Measurements from ENCODE around the gene PRR7. TPM values are rescaled to one million over a fixed set of nuclear protein-coding genes. Genes with fewer than 3 reads are reported as not detected.

Gene PRR7
- polyA plus RNA-seq, 1 donor, result 1.7 TPM

DNA sequence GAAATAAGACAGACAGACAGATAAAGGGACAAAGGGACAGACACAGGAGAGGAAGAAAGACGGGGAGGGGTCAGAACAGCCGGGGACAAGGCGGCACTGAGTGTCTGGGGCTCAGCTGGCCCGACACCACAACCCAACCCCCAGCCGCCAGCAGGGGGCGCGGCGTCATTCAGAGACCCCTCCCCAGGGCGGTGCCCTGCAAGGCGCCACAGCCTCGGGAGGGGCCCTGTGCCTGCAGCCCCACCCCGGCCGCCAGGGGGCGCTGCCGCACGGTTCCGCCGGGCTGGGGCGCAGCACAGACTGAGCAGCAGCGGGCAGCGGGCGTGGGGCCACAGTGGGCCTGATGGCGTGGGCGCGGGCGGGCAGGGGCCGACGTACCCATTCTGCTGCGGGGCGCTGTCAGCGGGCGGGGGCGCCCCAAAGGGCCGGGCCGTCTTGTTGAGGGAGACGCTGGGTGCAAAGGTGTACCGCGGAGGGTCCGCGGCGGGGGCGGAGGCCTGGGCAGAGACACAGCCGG is 44.9 kb downstream of the PRR7 start:
- H3K36me3 ChIP-seq (ENCODE audit: control insufficient read depth, insufficient read depth, low read length), result peaks cover 40% of the 10 kb centered on the region
- no peaks in the 10 kb centered on the region for H3K27me3 ChIP-seq (ENCODE audit: control insufficient read depth, insufficient read depth, low read length)
- H3K4me3 ChIP-seq (ENCODE audit: low read length), result no peak overlapping the region
- DNase-seq, result no peak
- H3K9me3 ChIP-seq (ENCODE audit: control insufficient read depth, low read depth, low read length), result no peaks in the 10 kb centered on the region
- peaks cover 20% of the 10 kb centered on the region for H3K4me1 ChIP-seq (ENCODE audit: control insufficient read depth, insufficient read depth, low read length)
- 80% methylated on average over 1 of the region's 43 CpGs for WGBS (ENCODE audit: insufficient coverage, low lambda C conversion rate)
- H3K27ac ChIP-seq (ENCODE audit: low read length), result no peak overlapping the region

DNA sequence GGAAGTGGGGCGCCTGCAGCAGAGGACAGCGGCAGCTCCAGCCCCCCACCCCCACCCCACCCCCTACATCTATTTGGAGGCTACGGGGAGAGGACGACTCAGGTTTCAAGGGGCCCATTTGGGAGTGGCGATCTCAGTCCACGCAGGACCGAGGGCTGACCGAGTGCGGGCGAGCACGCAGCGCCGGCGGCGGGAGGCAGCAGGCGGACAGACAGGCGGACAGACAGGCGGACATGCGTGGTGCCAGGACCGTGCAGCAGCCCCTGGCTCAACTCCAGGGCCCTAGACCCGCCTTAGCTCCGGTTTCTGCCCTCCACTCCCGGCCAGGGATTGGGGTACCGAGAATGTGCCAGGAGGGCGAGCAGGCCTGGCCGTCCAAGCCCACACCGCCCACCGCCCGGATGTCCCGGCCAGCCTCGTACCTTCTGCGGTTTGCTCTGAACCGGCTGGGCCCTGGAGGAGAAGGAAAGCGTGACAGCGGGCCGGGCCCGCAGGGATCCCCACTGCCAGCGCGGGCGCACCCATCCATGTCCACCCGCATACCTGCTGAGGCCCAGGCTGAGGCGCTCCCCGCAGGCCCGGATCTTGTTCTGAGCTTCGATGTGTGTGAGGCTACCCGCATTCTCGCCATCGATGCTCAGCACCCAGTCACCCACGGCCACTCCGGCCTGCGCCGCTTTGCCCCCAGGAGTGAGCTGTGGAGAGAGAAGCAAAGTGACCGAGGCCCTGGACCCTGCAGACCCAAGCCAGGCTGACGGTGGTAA is 45.6 kb downstream of the PRR7 start:
- WGBS (ENCODE audit: insufficient coverage, low lambda C conversion rate), result 100% methylated on average over 4 of the region's 54 CpGs
- no peak overlapping the region for H3K4me3 ChIP-seq (ENCODE audit: low read length)

DNA sequence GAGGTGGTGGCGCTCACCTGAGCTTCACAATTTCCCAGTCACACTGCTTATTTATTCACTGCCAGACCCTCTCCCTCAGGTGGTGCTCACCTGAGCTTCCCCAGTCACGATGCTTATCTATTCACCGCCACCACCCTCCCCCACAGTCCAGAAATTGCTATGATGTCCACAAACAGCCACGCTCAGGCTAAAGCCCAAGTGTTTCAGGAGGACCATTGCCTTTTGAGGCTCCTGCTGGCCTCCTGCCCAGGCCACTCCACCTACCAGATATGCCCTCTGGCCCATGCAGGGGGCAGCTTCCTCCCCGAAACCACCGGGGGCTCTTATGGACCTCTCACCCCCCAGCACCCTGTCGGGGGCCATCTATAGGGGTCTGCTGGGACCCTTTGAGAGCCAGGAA is 46.2 kb downstream of the PRR7 start:
- no peak overlapping the region for H3K4me3 ChIP-seq (ENCODE audit: low read length)
- no peak overlapping the region for H3K27ac ChIP-seq (ENCODE audit: low read length)
- peaks cover 36% of the 10 kb centered on the region for H3K36me3 ChIP-seq (ENCODE audit: control insufficient read depth, insufficient read depth, low read length)
- no peaks in the 10 kb centered on the region for H3K9me3 ChIP-seq (ENCODE audit: control insufficient read depth, low read depth, low read length)
- DNase-seq, result no peak
- no CpG with 5 or more reads among the region's 7 CpGs for whole genome bisulfite sequencing (ENCODE audit: insufficient coverage, low lambda C conversion rate)
- peaks cover 2% of the 10 kb centered on the region for H3K27me3 ChIP-seq (ENCODE audit: control insufficient read depth, insufficient read depth, low read length)
- H3K4me1 ChIP-seq (ENCODE audit: control insufficient read depth, insufficient read depth, low read length), result peaks cover 22% of the 10 kb centered on the region

More for the DNA sequence above, 45.6 kb downstream of the PRR7 start:
- Histone ChIP-seq H3K27me3 (ENCODE audit: control insufficient read depth, insufficient read depth, low read length) (no peaks in the 10 kb centered on the region), H3K4me1 (ENCODE audit: control insufficient read depth, insufficient read depth, low read length) (peaks cover 22% of the 10 kb centered on the region), H3K27ac (ENCODE audit: low read length) (no peak overlapping the region), H3K36me3 (ENCODE audit: control insufficient read depth, insufficient read depth, low read length) (peaks cover 40% of the 10 kb centered on the region), H3K9me3 (ENCODE audit: control insufficient read depth, low read depth, low read length) (no peaks in the 10 kb centered on the region)
- no peak for DNase-seq

DNA sequence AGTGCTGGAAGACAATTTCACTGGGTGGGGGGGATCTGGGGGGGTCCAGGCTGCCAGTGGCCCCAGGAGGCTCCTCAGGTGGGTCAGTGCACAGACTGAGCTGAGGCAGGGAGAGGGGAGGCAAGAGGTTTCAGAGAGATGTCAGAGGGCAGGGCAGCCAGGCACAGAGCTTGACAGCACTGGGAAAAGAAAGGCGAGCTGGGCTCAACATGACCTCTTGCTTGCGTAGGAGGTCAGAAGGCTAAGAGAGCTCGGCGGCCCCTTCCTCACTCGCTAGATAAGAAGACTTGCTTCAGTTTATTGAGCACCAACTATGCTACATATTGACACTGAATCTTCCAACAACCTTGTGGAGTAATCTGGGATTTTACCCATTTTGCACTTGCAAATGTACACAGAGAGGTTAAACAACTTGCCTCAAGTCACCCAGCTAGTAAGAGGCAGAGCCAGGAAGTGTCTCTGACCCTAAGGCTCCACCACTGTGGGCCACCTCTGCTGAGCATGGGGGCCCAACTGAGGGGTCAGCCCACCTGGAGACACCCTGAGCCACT is 47.3 kb downstream of the PRR7 start:
- no CpG with 5 or more reads among the region's 5 CpGs for WGBS (ENCODE audit: insufficient coverage, low lambda C conversion rate)
- peaks cover 2% of the 10 kb centered on the region for H3K9me3 ChIP-seq (ENCODE audit: control insufficient read depth, low read depth, low read length)
- peaks cover 13% of the 10 kb centered on the region for H3K27me3 ChIP-seq (ENCODE audit: control insufficient read depth, insufficient read depth, low read length)
- DNase-seq, result no peak
- peaks cover 26% of the 10 kb centered on the region for H3K4me1 ChIP-seq (ENCODE audit: control insufficient read depth, insufficient read depth, low read length)
- H3K36me3 ChIP-seq (ENCODE audit: control insufficient read depth, insufficient read depth, low read length), result peaks cover 30% of the 10 kb centered on the region
- peak overlapping the region; percentile 87 for H3K27ac ChIP-seq (ENCODE audit: low read length)
- H3K4me3 ChIP-seq (ENCODE audit: low read length), result no peak overlapping the region

DNA sequence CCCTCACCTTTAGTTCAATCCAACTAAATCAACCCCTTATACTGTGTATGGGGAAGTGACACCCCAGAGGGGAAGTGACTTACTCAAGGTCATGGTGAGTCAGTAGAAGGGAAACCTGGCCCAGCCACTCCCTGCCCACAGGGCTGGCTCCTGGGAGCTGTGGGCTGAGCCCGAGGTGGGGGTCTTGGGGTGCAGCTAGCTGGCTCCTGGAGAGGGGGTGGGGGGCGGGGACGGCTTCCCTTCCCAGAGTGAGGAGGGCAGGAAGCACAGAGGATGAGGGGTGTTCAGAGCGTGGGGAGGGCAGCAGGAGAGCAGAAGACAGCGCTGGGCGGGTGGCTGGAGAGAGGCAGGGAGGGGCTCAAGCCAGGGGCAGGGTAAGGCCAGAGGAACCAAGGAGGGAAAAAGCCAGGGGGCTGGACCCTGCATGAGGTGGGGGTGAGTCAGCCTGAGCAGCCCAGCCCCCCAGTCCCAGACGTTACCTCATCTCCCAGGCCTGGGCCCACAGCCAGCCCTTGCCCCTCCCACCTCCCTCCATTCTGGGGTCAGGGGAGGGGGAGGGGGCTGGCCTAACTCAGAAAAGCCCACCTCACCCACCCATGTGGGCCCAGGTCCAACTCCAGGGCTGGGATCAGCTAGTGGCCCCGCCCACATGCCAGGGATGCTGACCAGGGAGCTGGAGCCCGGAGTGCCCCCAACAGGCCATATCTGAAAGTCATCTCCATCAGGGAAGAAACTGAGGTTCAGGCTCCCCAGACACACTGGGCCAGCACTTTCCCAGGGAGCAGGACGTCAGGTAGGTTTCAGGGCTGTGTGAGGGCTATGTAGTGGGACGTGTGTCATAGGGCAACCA is 48.0 kb downstream of the PRR7 start:
- H3K27me3 ChIP-seq (ENCODE audit: control insufficient read depth, insufficient read depth, low read length), result peaks cover 17% of the 10 kb centered on the region
- H3K4me1 ChIP-seq (ENCODE audit: control insufficient read depth, insufficient read depth, low read length), result peaks cover 22% of the 10 kb centered on the region
- H3K36me3 ChIP-seq (ENCODE audit: control insufficient read depth, insufficient read depth, low read length), result peaks cover 25% of the 10 kb centered on the region
- DNase-seq, result peak; percentile 62 to 71
- H3K9me3 ChIP-seq (ENCODE audit: control insufficient read depth, low read depth, low read length), result peaks cover 2% of the 10 kb centered on the region
- no peak overlapping the region for H3K4me3 ChIP-seq (ENCODE audit: low read length)
- WGBS (ENCODE audit: insufficient coverage, low lambda C conversion rate), result no CpG with 5 or more reads among the region's 11 CpGs
- peak overlapping the region; percentile 87 for H3K27ac ChIP-seq (ENCODE audit: low read length)

DNA sequence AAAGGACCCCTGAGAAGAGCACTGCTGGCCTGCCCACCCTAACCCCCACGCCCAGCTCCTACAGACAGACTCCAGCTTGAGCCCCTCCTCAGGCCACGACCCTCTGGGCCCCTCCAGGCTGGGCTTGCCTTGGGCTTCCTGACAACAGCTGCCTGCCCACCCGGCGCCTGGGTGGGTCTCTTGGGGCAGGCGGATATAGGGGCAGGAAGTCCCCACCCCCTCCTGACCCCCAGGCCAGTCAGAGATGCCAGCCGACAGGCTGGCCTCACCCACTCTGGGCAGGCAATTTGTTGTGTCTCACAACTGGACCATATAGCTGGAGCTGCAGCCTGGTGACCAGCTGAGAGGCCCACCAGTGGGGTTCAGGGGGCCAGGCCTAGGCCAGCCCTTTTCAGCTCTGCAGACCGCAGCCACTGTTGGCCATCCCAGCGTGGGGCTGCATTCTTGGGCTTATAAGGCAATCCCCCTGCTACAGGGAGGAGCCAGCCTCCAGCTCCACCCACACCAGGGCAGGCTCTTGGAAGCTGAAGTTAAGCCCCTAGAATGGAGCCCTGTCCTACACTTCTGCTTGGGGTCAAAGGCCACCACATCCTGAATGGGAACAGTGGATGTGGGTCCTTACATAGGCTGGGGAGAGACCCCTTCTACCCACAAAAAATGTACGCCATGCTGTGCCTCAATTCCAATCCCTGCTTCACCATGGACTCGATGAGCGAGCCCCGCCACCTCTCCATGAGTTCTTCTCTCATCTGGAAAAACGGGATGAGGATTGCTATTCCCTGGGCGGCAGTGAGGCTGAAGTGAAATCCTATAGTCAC is 48.8 kb downstream of the PRR7 start:
- Histone ChIP-seq H3K4me3 (ENCODE audit: low read length) (peak overlapping the region; percentile 54), H3K27ac (ENCODE audit: low read length) (peak overlapping the region; percentile 87), H3K27me3 (ENCODE audit: control insufficient read depth, insufficient read depth, low read length) (peaks cover 19% of the 10 kb centered on the region), H3K4me1 (ENCODE audit: control insufficient read depth, insufficient read depth, low read length) (peaks cover 22% of the 10 kb centered on the region), H3K9me3 (ENCODE audit: control insufficient read depth, low read depth, low read length) (peaks cover 2% of the 10 kb centered on the region), H3K36me3 (ENCODE audit: control insufficient read depth, insufficient read depth, low read length) (peaks cover 21% of the 10 kb centered on the region)
- WGBS (ENCODE audit: insufficient coverage, low lambda C conversion rate), result no CpG with 5 or more reads among the region's 14 CpGs
- peak; percentile 51 to 54 for DNase-seq

DNA sequence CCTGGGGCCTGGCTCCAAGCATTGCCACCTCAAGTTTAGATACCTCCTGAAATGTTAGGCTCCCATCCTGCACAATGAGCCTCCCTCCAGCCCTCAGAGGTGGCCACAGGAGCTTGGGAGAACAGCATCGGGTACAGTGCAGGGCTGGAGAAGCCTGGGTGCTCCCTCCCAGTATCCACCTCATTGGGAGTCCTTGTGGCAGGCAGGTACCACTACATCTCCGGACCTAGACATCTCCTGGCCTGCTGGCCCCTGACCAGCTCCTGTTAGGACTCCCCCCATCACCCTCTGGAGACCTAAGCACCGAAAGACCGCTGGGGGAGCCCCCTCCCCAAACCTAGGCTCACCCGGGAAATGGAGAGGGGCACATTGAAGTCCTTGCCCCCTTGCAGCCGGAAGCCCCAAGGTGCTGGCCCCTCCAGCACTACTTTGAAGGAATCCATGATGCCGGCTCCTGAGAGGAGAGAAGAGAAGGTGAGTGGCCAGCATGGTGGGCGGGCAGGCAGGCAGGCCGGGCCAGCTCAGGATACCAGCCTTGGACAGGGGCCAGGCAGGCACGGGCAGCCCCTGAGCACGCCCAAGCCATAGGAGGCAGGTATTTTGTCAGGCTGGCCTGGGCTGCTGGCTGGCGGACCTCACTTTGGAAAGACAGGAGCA is 49.6 kb downstream of the PRR7 start:
- Histone ChIP-seq H3K27me3 (ENCODE audit: control insufficient read depth, insufficient read depth, low read length) (peaks cover 19% of the 10 kb centered on the region), H3K4me3 (ENCODE audit: low read length) (peak overlapping the region; percentile 54), H3K27ac (ENCODE audit: low read length) (peak overlapping the region; percentile 87), H3K9me3 (ENCODE audit: control insufficient read depth, low read depth, low read length) (peaks cover 2% of the 10 kb centered on the region), H3K4me1 (ENCODE audit: control insufficient read depth, insufficient read depth, low read length) (peaks cover 22% of the 10 kb centered on the region), H3K36me3 (ENCODE audit: control insufficient read depth, insufficient read depth, low read length) (peaks cover 15% of the 10 kb centered on the region)
- no peak for DNase-seq
- no CpG with 5 or more reads among the region's 12 CpGs for WGBS (ENCODE audit: insufficient coverage, low lambda C conversion rate)

DNA sequence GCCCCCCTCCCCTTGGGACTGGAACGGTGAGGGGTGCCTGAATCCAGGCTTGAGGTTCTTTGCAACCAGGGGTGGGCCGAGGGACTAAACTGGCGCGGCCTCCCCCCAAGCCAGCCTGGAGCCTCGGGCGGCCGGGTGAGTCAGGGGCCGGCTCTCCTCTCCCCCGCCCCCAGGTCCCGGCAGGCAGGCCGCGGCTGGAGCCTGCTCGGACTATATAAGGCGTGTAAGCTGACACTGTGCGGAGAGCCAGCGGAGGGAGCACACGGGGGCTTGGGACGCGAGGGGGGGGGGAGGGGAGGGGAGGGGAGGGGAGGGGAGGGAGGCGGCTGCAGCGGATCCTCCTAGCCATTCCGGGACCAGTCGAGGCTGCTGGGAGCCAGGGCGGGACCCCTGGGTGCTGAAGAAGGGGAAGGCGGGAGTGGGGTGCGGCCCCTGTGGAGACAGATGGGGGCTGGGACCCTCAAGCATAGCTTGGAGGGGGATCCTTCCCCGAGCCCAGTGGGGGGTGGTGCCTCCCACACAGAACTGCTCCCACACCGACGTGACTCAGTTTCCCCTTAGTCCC is 50.2 kb downstream of the PRR7 start:
- peak overlapping the region; percentile 71 for H3K4me3 ChIP-seq (ENCODE audit: low read length)
- no CpG with 5 or more reads among the region's 29 CpGs for WGBS (ENCODE audit: insufficient coverage, low lambda C conversion rate)
- H3K36me3 ChIP-seq (ENCODE audit: control insufficient read depth, insufficient read depth, low read length), result peaks cover 14% of the 10 kb centered on the region
- peaks cover 2% of the 10 kb centered on the region for H3K9me3 ChIP-seq (ENCODE audit: control insufficient read depth, low read depth, low read length)
- H3K4me1 ChIP-seq (ENCODE audit: control insufficient read depth, insufficient read depth, low read length), result peaks cover 22% of the 10 kb centered on the region
- peak; percentile 65 to 66 for DNase-seq
- peak overlapping the region; percentile 87 for H3K27ac ChIP-seq (ENCODE audit: low read length)
- peaks cover 19% of the 10 kb centered on the region for H3K27me3 ChIP-seq (ENCODE audit: control insufficient read depth, insufficient read depth, low read length)

DNA sequence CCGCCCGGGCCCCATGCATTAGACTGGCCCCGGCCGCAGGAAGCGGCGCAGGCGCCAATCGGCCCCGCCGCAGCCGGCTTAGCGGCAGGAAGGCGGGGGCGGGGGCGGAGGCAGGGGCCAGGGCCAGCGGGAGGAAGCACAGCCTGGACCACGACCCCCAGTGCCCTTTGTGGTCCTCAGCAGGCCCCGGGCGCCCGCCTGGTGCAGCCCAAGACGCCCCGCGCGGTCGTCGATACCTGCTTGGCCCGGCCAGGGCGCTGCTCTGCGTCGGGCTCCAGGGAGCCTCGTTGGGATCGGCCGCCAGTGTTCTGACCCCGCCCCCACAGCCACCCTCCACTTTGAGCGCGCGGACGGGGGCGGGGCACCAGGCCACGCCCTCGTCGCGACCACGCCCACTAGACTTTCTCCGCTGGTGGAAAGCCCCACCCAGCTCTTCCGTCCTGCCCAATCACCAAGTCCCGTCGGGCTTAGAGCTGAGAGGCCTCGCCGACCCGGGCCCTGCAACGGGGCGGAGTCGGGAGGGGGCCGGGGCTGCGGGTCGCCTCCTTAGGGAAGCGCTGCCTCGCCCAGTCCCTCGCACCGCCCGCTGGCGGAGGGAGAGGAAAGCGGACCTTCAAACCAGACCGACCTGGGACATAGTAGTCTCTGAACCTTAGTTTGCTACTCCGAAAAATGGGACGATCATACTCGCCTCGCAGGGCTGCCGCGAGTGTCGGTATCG is 50.8 kb downstream of the PRR7 start, which contains the start of gene PDLIM7:
TSS of gene PDLIM7 (minus strand) at position 313 of the 721 bp plus-strand sequence. CDS start 1,092 bp downstream, outside the sequence.
- H3K36me3 ChIP-seq (ENCODE audit: control insufficient read depth, insufficient read depth, low read length), result peaks cover 14% of the 10 kb centered on the region
- H3K4me1 ChIP-seq (ENCODE audit: control insufficient read depth, insufficient read depth, low read length), result peaks cover 22% of the 10 kb centered on the region
- no CpG with 5 or more reads among the region's 73 CpGs for whole genome bisulfite sequencing (ENCODE audit: insufficient coverage, low lambda C conversion rate)
- peak within 1 kb of the TSS; percentile 71 for H3K4me3 ChIP-seq (ENCODE audit: low read length)
- peaks cover 19% of the 10 kb centered on the region for H3K27me3 ChIP-seq (ENCODE audit: control insufficient read depth, insufficient read depth, low read length)
- peak; percentile 97 to 98 for DNase-seq
- H3K9me3 ChIP-seq (ENCODE audit: control insufficient read depth, low read depth, low read length), result peaks cover 2% of the 10 kb centered on the region
- peak within 1 kb of the TSS; percentile 87 for H3K27ac ChIP-seq (ENCODE audit: low read length)

Data from large intestine (tissue), 3 donors.